HG02973 (cell line): Measurements from ENCODE around the gene MAP2K1.
"Not testable (repeated sequence)": the region's sequence is repeated elsewhere in the genome, so short reads cannot be mapped to it uniquely, and the experiment has no call there.

Source experiments
- ATAC-seq: cut with Tn5 transposase; IDR thresholded peaks from one replicate; pipeline ENCODE4 v1.9.1; 2021; ENCODE audit warnings: moderate library complexity; ENCODE audit not compliant: unreplicated experiment

The MAP2K1 gene

GRCh38 chr15:66503041-66503648 is 116.4 kb downstream of the MAP2K1 start:
- ATAC-seq: not testable (repeated sequence)

- no peak for ATAC-seq
These were observed 117.3 kb downstream of the MAP2K1 start for GRCh38 chr15:66503780-66504562.

DNA sequence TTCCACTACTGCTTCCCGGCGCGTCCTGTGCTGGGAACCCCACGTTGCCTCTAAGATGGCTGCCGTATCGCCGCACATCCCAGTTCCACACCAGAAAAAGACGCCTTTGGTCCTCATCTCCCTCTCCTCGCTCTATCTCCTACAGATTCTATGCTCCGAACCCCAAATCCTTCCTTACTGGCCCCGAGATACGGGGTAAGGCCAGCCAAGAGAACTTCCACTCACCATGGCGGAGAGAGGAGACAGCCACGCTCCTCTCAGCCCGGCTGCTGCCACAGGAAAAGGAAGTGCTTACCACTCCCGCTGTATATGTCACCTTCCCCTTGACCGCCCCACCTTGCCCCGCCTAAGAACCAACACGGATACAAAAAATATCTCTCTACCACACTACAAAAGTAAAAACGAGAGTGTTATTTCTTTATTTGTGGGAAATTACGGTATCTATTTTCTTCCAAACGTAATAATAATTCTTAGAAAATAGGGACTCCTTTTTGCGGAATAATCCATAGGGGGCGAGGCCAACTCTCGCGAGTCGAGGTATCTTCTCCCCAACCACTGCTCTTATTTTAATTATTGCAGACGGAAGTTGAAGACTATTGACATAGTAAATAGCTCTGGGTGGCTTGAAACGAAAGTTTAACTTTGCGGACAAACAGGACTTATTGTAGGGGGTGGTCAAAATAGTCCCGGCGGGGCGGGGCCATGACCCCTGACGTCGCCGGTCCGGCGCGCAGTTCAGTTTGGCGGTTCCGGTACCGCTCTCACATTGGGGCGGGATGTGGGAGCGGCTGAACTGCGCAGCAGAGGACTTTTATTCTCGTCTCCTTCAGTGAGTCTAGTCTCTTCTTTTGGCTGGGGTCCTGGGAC is 118.1 kb downstream of the MAP2K1 start, which contains the start of the genes RPL4 and ZWILCH:
TSS of gene RPL4 (minus strand) at position 293 of the 867 bp plus-strand sequence. CDS start at position 228, 65 bp downstream.
TSS of gene ZWILCH (plus strand) at position 764 of the 867 bp plus-strand sequence. CDS start at position 777, 13 bp downstream.
- peak; percentile 71 for ATAC-seq

DNA sequence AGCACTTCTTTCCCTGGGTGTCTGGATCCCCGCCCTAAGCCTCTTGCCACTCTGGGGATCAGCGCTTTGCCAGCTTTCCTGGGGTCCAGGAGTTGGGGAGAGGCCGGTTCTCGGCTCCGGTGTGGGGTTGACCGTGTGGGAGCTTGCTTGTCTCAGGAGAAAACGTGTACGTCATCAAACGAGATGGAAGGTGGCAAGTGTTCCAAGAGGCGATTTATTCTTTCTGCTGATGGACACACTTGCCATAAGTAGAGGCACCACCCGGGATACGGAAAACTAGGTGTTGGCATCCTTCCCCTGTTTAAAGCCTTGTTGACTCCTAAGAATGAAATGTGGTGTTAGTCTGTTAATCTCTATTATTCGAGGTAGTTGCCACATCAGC is 118.7 kb downstream of the MAP2K1 start:
- no peak for ATAC-seq

GRCh38 chr15:66505818-66506217 is 119.1 kb downstream of the MAP2K1 start:
- ATAC-seq: no peak

DNA sequence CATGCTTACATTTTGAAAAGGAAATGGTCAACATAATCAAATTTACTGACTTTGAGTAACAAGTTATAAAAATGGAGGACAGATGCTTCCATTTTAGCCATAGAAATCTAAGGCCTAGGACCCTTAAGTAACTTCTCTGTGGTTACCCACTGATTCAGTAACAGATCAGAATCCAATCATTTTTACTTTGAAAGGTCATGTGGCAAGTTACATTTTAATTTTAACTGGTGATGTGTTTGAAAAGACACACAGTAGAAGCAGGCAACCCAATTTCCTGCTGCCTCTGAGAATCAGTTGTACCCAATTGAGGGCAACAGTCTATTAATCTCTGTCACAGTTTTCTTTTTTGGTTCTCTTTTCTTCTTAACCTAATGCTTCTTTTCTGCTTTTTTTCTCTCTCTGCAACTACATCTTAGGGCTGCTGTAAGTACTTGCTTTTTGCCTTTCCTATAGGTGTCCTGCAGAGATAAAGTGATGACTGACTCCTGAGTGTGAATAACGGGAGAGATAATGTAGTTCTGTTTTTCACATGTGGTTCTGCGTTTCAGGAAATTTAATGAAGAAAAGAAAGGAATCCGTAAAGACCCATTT is 121.7 kb downstream of the MAP2K1 start:
- no peak for ATAC-seq

- no peak for ATAC-seq
These were observed 127.9 kb downstream of the MAP2K1 start for GRCh38 chr15:66514586-66514985.

GRCh38 chr15:66515901-66516322 is 129.2 kb downstream of the MAP2K1 start:
- no peak for ATAC-seq

GRCh38 chr15:66523926-66524325 is 137.2 kb downstream of the MAP2K1 start:
- ATAC-seq: no peak

- no peak for ATAC-seq
These were observed 138.1 kb downstream of the MAP2K1 start for GRCh38 chr15:66524838-66525237.

- no peak for ATAC-seq
These were observed 148.3 kb downstream of the MAP2K1 start for GRCh38 chr15:66535056-66535455.
